GM12865 (cell line): Measurements from ENCODE around the gene TNFAIP2.
"Not testable (repeated sequence)": the region's sequence is repeated elsewhere in the genome, so short reads cannot be mapped to it uniquely, and the experiment has no call there.

Experiments
- DNase-seq: peaks from one replicate; pipeline ENCODE4 v3.0.0; 2010; ENCODE audit warnings: low read depth
- H3K4me3 ChIP-seq: 2 replicates; pipeline ENCODE4 v1.5.1; 2011; ENCODE audit warnings: mild to moderate bottlenecking, low read depth, low read length, control low read depth
- CTCF ChIP-seq: IDR thresholded peaks from 2 replicates; pipeline ENCODE4 v1.5.1; 2011; ENCODE audit warnings: low read length, control low read depth, low read depth, inconsistent platforms; ENCODE audit not compliant: insufficient read depth; ENCODE audit errors: missing control alignments

The TNFAIP2 gene

DNA sequence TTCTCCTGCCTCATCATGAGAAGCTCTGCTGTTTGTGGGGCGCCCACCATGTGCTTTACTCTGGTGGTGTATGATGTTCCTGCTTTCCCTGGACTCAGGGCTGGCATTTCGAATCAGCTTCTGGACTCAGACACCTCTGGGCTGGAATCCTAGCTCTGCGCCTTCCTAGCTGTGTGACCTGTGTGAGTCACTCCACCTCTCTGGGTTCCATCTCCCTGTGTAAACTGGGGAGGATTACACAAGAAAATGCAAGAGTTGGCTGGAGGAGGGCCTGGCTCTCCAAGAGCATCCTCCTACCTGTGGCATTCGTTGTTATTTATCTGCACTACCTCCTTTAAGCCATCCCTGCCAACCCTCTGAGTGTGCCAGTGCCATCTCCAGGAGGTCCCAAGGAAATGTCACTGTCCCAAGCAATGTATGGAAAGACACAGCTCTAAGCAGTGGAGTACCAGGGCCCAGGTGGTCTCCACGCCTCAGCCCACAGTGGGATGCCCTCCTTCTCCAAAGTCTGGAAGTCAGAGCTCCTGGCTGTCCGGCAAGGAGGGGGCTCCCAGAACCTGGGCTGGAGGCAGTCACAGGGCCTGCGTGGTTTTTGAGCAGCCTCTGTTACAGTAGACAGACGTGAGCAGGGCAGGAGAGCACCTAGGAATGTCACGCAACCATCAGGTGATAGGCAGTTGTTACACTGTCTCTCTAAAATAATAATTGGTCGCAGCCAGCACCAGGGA lies 7.3 kb upstream of the TNFAIP2 start:
- H3K4me3 ChIP-seq: no peak overlapping the region
- DNase-seq: no peak
- no peak for TF ChIP-seq CTCF

DNA sequence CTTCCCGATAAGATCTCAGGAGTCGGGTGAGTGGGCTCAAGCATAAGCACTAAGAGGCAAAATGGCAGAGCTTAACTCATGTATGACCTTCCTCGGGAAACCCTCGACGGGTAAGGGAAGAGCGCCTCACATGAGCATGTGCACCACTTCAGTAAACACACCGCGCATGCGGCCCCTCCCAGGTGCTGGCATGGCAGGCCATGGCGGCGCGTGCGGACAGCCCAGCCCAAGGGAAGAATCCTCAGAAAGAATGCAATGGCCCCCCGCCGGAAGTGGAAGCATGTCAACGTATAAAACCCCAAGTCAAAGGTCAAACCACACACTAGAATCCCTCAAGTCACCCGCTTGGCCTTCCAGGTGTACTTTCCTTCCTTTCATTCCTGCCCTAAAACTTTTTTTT lies 6.6 kb upstream of the TNFAIP2 start:
- TF ChIP-seq CTCF: no peak
- DNase-seq: no peak
- no peak overlapping the region for H3K4me3 ChIP-seq

GRCh38 chr14:103117499-103117898 lies 5.8 kb upstream of the TNFAIP2 start:
- not testable (repeated sequence) for H3K4me3 ChIP-seq, DNase-seq

DNA sequence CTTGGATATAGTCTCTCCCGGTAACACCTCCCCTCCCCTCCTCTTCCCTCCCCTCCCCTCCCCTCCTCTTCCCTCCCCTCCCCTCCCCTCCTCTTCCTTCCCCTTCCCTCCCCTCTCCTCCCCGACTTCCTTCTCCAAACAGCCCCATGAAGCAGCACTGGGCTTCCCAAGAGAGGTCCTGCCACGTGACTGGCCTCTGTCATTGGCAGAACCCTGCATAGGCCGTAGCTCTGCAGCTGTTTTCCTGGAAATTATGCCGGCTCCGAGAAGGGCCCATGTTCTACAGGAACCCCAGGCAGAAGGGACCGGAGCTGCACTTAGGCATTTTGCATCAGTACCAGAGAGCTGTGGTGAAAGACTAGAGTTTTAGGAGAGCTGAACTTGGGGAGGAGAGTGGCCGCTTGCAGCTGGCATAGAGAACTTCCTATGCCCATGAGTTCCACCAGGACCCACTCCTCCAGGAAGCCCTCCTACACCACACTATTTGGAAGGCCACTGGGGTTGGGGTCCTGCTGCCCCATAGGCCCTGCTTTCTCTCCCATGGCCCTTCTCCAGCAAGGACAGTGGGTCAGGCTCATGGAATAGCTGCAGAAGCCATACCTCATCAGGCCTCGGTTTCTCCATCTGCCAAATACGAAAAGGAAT lies 5.1 kb upstream of the TNFAIP2 start:
- H3K4me3 ChIP-seq: no peak overlapping the region
- no peak for TF ChIP-seq CTCF
- DNase-seq: no peak

- TF ChIP-seq CTCF: no peak
- DNase-seq: no peak
- no peak overlapping the region for H3K4me3 ChIP-seq
Measured at GRCh38 chr14:103118663-103119404, 4.4 kb upstream of the TNFAIP2 start.

DNA sequence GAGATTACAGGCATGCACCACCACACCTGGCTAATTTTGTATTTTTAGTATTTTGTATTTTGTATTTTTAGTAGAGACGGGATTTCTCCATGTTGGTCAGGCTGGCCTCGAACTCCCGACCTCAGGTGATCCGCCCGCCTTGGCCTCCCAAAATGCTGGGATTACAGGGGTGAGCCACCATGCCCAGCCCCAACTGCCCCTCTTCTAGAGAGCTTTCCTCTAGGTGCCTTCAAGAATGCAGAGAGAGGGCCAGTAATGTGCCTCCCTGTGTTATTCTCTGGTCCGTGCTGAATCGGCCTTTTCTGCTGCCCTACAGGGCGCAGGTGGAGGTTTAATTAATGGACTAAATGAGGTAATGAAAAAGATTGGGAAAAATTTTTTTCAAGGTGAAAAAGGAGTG lies 3.7 kb upstream of the TNFAIP2 start:
- not testable (repeated sequence) for DNase-seq, H3K4me3 ChIP-seq

DNA sequence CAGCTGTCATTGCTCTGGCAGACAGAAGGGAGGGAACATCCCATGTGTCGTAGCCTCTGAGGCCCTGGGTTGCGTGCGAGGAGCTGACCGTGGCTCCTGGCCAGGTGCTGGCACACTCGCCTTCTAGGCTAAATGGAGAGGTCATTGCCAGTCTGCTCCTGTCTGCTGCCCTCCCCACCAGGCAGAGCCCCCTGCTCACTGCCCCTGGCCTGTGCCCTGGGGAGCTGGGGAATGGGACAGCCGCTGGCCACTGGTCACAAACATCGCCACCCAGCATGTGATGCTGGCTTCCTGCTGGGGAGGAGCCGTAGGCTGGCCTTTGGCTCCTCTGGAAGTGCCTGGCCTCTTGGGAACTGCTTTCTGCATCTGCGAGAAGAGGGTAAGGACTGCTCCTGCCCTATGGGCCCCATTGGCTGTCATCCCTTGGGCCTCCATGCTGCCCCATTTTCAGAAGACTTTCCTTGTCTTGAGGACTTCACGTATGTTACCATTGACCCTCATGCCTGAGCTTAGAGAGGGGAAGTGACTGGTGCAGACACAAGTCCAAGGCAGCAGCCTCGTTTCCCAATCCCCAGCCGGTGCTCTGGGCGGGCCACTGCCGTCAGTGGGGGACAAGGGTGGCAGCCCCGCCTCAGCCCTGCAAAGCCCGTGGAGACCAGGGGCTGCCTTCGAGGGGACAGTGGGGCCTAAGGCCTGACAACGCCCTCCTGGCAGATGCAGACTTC lies 2.0 kb upstream of the TNFAIP2 start:
- no peak for TF ChIP-seq CTCF
- no peak for DNase-seq
- no peak overlapping the region for H3K4me3 ChIP-seq
